A549 (cell line): ENCODE measurements around the gene LYST. TPM values are rescaled to one million over a fixed set of nuclear protein-coding genes. Genes with fewer than 3 reads are reported as not detected.

ENCODE experiments used
- ATAC-seq, 2 experiments: fragments of 200-7000 bp in 1 of 2; fragments of >200 bp in 1 of 2; cut with Nextera tagmentation in 1 of 2; cut with Tn5 transposase in 1 of 2; 3 replicates each; pipeline versions ENCODE4 v1.8.0 to v1.9.1; 2018 to 2020; ENCODE audit warnings: mild to moderate bottlenecking in 1 of 2, moderate library complexity in 1 of 2
- CTCF ChIA-PET: fragments of 300-600 bp; sonication (Branson Sonifier 250); formaldehyde crosslinking; extraction: SDS; loops from one replicate; lab custom pipeline; 2021; ENCODE audit warnings: antibody characterized with exemption, inconsistent platforms; lab: Yijun Ruan, JAX
- POLR2A ChIA-PET: fragments of 350-600 bp; formaldehyde crosslinking; extraction: SDS; loops from one replicate; lab custom pipeline; 2021; ENCODE audit warnings: antibody characterized with exemption, inconsistent platforms; lab: Yijun Ruan, JAX
- DNase-seq, 2 experiments: peaks; one replicate each; pipeline versions ENCODE4 v3.0.0 to v3.0.0-alpha.2; 2011 to 2016; ENCODE audit warnings: low read depth in 1 of 2, low spot score in 1 of 2
- FAIRE-seq: peaks from 2 replicates; lab custom pipeline; 2011; peaks lifted over from hg19 to GRCh38; lab: Jason Lieb, UNC
- H3K27ac ChIP-seq, 2 experiments: fragments of >200 bp; sonication (Bioruptor Twin); formaldehyde crosslinking; 3 replicates each; pipeline ENCODE4 v1.5.1; 2016 to 2017
- H3K4me1 ChIP-seq: fragments of >200 bp; sonication (Bioruptor Twin); formaldehyde crosslinking; 3 replicates; pipeline ENCODE4 v1.6.1; 2016
- H3K4me2 ChIP-seq: fragments of >200 bp; sonication (Bioruptor Twin); formaldehyde crosslinking; 3 replicates; pipeline ENCODE4 v1.6.1; 2016
- H3K4me3 ChIP-seq: fragments of >200 bp; sonication (Bioruptor Twin); formaldehyde crosslinking; 3 replicates; pipeline ENCODE4 v1.5.1; 2016
- H3K9me3 ChIP-seq: fragments of >200 bp; sonication (Bioruptor Twin); formaldehyde crosslinking; 3 replicates; pipeline ENCODE4 v1.6.1; 2016
- ATOH8 ChIP-seq: fragments of 250-450 bp; sonication (Bioruptor Pico); IDR thresholded peaks from 2 replicates; pipeline ENCODE4 v1.5.0; 2020; ENCODE audit warnings: low read depth, mild to moderate bottlenecking, moderate library complexity
- CEBPB ChIP-seq, 2 experiments: fragments of >200 bp in 1 of 2; sonication (Bioruptor Twin) in 1 of 2; formaldehyde crosslinking in 1 of 2; IDR thresholded peaks; 2 replicates each; pipeline ENCODE4 v1.6.1; 2012 to 2016
- CTCF ChIP-seq: fragments of >200 bp; sonication (Bioruptor Twin); formaldehyde crosslinking; IDR thresholded peaks from 3 replicates; pipeline ENCODE4 v1.5.1; 2016
- E2F6 ChIP-seq: IDR thresholded peaks from 2 replicates; pipeline ENCODE4 v1.6.1; 2012; ENCODE audit warnings: low read depth, borderline replicate concordance
- EP300 ChIP-seq, 2 experiments: fragments of >200 bp; sonication (Bioruptor Twin); formaldehyde crosslinking; IDR thresholded peaks; 2 replicates in 1 of 2; 3 replicates in 1 of 2; pipeline ENCODE4 v1.6.1; 2016 to 2017
- ESRRA ChIP-seq: fragments of 150-350 bp; IDR thresholded peaks from 2 replicates; pipeline ENCODE4 v1.6.1; 2014; ENCODE audit warnings: mild to moderate bottlenecking, low read length, borderline replicate concordance
- FOSB ChIP-seq: fragments of 250-450 bp; sonication (Bioruptor Pico); IDR thresholded peaks from 2 replicates; pipeline ENCODE4 v1.5.0; 2020; ENCODE audit warnings: mild to moderate bottlenecking, moderate library complexity
- HES2 ChIP-seq: fragments of >200 bp; sonication (Bioruptor Twin); formaldehyde crosslinking; IDR thresholded peaks from 2 replicates; pipeline ENCODE4 v1.6.1; 2016
- HMGXB4 ChIP-seq: fragments of 250-450 bp; sonication (Bioruptor Pico); IDR thresholded peaks from 2 replicates; pipeline ENCODE4 v1.5.0; 2021; ENCODE audit warnings: mild to moderate bottlenecking, moderate library complexity, borderline replicate concordance
- JUN ChIP-seq, 2 experiments: fragments of >200 bp; sonication (Bioruptor Twin); formaldehyde crosslinking; IDR thresholded peaks; 2 replicates in 1 of 2; 3 replicates in 1 of 2; pipeline ENCODE4 v1.6.1; 2016 to 2017
- MAFK ChIP-seq: fragments of 450-650 bp; IDR thresholded peaks from 2 replicates; pipeline ENCODE4 v1.6.1; 2014; ENCODE audit not compliant: partially characterized antibody
- MAX ChIP-seq: IDR thresholded peaks from 2 replicates; pipeline ENCODE4 v1.6.1; 2012
- NFE2L2 ChIP-seq: fragments of 150-350 bp; conservative IDR thresholded peaks from 2 replicates; pipeline ENCODE4 v1.6.1; 2014; ENCODE audit warnings: low read length
- PBX3 ChIP-seq: IDR thresholded peaks from 2 replicates; pipeline ENCODE4 v1.6.1; 2012
- POLR2AphosphoS2 ChIP-seq: conservative IDR thresholded peaks from 2 replicates; pipeline ENCODE4 v1.6.1; 2012; ENCODE audit warnings: low read length, improper control_type of control experiment, inconsistent platforms
- RARB ChIP-seq: fragments of 250-450 bp; sonication (Bioruptor Pico); IDR thresholded peaks from 2 replicates; pipeline ENCODE4 v1.8.0; 2021; ENCODE audit warnings: mild to moderate bottlenecking, moderate library complexity
- RCOR1 ChIP-seq: fragments of 150-350 bp; IDR thresholded peaks from 2 replicates; pipeline ENCODE4 v1.6.1; 2014; ENCODE audit warnings: antibody characterized with exemption, low read length, low read depth
- REST ChIP-seq: fragments of 200-600 bp; sonication (generic); IDR thresholded peaks from 2 replicates; pipeline ENCODE4 v1.6.1; 2016; ENCODE audit warnings: antibody characterized with exemption, mild to moderate bottlenecking, moderate library complexity
- RFX5 ChIP-seq: fragments of 450-650 bp; IDR thresholded peaks from 2 replicates; pipeline ENCODE4 v1.7.1; 2014; ENCODE audit warnings: antibody characterized with exemption, mild to moderate bottlenecking, moderate library complexity
- SMC3 ChIP-seq: fragments of >200 bp; sonication (Bioruptor Twin); formaldehyde crosslinking; IDR thresholded peaks from 3 replicates; pipeline ENCODE4 v1.6.1; 2018; ENCODE audit warnings: inconsistent platforms
- TFCP2L1 ChIP-seq: fragments of 250-450 bp; sonication (Bioruptor Pico); IDR thresholded peaks from 2 replicates; pipeline ENCODE4 v1.5.0; 2021; ENCODE audit warnings: mild to moderate bottlenecking
- WGBS: methylation state at CpG from one replicate; pipeline ENCODE4 v1.1.6; 2017; ENCODE audit errors: missing lambda C conversion rate; 5-methylcytosine and 5-hydroxymethylcytosine counted together
- polyA plus RNA-seq, 4 experiments: library from polyadenylated mRNA; depleted of rRNA in 3 of 4; stranded (reverse); fragments of >200 nt; fragmentation: RNase III in 1 of 4; extraction: RNeasy Plus Mini Kit Qiagen cat#74134 plus additional on column Dnase treatment in 1 of 4; gene quantifications; 2 replicates in 3 of 4; 3 replicates in 1 of 4; pipeline ENCODE4 v1.2.3, GENCODE V29; 2011 to 2017

The LYST gene
- polyA plus RNA-seq, 2 of the 4 experiments (the other 2 are of a cell fraction) = 2.5 to 9.4 TPM

GRCh38 chr1:235709018-235709417 lies 157.7 kb downstream of the LYST start:
- H3K4me2 ChIP-seq = peak overlapping the region; percentile 80
- ChIA-PET CTCF (interaction anchor here (1.3 kb wide), 1 partner anchor 195 kb away, joined by 4 read pairs; no protein-coding TSS in a partner anchor), POLR2A (no interaction called here)
- H3K4me1 ChIP-seq = peaks cover 42% of the 10 kb centered on the region
- TF ChIP-seq CTCF = no peak
- no peak for TF ChIP-seq SMC3
- no peak for TF ChIP-seq ATOH8 (CRISPR knock-in tag)
- TF ChIP-seq MAFK = no peak
- no peak for TF ChIP-seq RFX5
- no peak for TF ChIP-seq POLR2AphosphoS2
- no peak for TF ChIP-seq TFCP2L1 (CRISPR knock-in tag)
- no peak for TF ChIP-seq RARB (CRISPR knock-in tag)
- TF ChIP-seq RCOR1 = no peak
- no peak for TF ChIP-seq REST
- TF ChIP-seq MAX = no peak
- no peak for TF ChIP-seq E2F6
- no peak for TF ChIP-seq PBX3
- TF ChIP-seq FOSB (CRISPR knock-in tag) = no peak
- peak overlapping the region; percentile 72 to 82 for H3K27ac ChIP-seq
- ATAC-seq = peak; percentile 79 to 86
- WGBS = 6% methylated on average over 11 of the region's 11 CpGs
- H3K4me3 ChIP-seq = peak overlapping the region; percentile 12; the same call in 1 of the 3 replicates
- peak; percentile 11 to 73 for DNase-seq
- FAIRE-seq = no peak
- no peaks in the 10 kb centered on the region for H3K9me3 ChIP-seq

- Histone ChIP-seq H3K4me1 (peaks cover 47% of the 10 kb centered on the region), H3K4me3 (peak overlapping the region; percentile 12; the same call in 1 of the 3 replicates), H3K27ac (peak overlapping the region; percentile 72 to 82), H3K9me3 (no peaks in the 10 kb centered on the region), H3K4me2 (peak overlapping the region; percentile 80)
- ChIA-PET CTCF (interaction anchor here (1.3 kb wide), 1 partner anchor 195 kb away, joined by 4 read pairs; no protein-coding TSS in a partner anchor), POLR2A (no interaction called here)
- FAIRE-seq (peak; percentile 95), ATAC-seq (peak; percentile 95 to 96), DNase-seq (peak; percentile 45 to 86)
- WGBS = 3% methylated on average over 4 of the region's 4 CpGs
- TF ChIP-seq JUN (IDR thresholded peaks at IDR 0.05) = peak in 1 of 2 experiments; percentile 69; a peak in 3 of 5 replicates
- peak; percentile 59; the same call in 1 of the 2 replicates for TF ChIP-seq NFE2L2
- TF ChIP-seq CEBPB (IDR thresholded peaks at IDR 0.05) = no peak; a peak in 1 of 4 replicates
- TF ChIP-seq EP300 (IDR thresholded peaks at IDR 0.05) = peak; percentile 58 to 80; a peak in 3 of 5 replicates
- no peak for TF ChIP-seq HMGXB4 (CRISPR knock-in tag)
- no peak for TF ChIP-seq CTCF
- TF ChIP-seq ATOH8 (CRISPR knock-in tag) = 0 out of 2 replicates have a peak, but pooled peaks have one; percentile 68
- TF ChIP-seq ESRRA = no peak
- TF ChIP-seq HES2 = no peak
Measured at GRCh38 chr1:235708390-235708962, 158.2 kb downstream of the LYST start.
